ENCODE results near the gene SLC22A5.

Gene SLC22A5

GRCh38 chr5:132426525-132427138 is 57.1 kb downstream of the SLC22A5 start:
- H3K4ac ChIP-seq (ENCODE audit: low read depth in 1 of 2, low read length in 2 of 2) = peak overlapping the region; percentile 98 to 99
- H4K8ac ChIP-seq (ENCODE audit: low read length) = peak overlapping the region; percentile 83
- no peaks in the 10 kb centered on the region for H3K27me3 ChIP-seq (ENCODE audit: control insufficient read depth in 1 of 2, insufficient read depth in 1 of 2, low read length in 2 of 2)
- peak overlapping the region in 1 of 2 experiments; percentile 56 for H3K4me3 ChIP-seq (ENCODE audit: insufficient read depth in 1 of 2, low read depth in 1 of 2, low read length in 2 of 2)
- H3K79me1 ChIP-seq (replicated peaks; ENCODE audit: low read length, poor library complexity, severe bottlenecking) = peaks cover 15% of the 10 kb centered on the region
- H3K9me3 ChIP-seq (ENCODE audit: control insufficient read depth, low read length) = no peaks in the 10 kb centered on the region
- H2BK15ac ChIP-seq (ENCODE audit: low read depth, poor library complexity, severe bottlenecking) = no peak overlapping the region
- peak; percentile 97 for DNase-seq
- H2BK5ac ChIP-seq (ENCODE audit: low read depth, low read length, poor library complexity, severe bottlenecking) = peak overlapping the region; percentile 93
- H2AFZ ChIP-seq (ENCODE audit: low read depth, low read length) = no peak overlapping the region
- peak overlapping the region in 1 of 2 experiments; percentile 85 for H3K23ac ChIP-seq (ENCODE audit: low read length in 2 of 2)
- peak overlapping the region; percentile 94 for H3K27ac ChIP-seq (ENCODE audit: low read length, poor library complexity, severe bottlenecking)
- WGBS = 14% methylated on average over 7 of the region's 8 CpGs
- peak overlapping the region; percentile 98 for H2AK5ac ChIP-seq (ENCODE audit: low read length, severe bottlenecking)
- H3K18ac ChIP-seq (ENCODE audit: low read depth in 1 of 2, low read length in 2 of 2) = peak overlapping the region; percentile 82 to 100
- peak overlapping the region; percentile 46 to 100 for H2BK12ac ChIP-seq (ENCODE audit: low read length in 2 of 2)
- H4K91ac ChIP-seq (ENCODE audit: low read length) = peak overlapping the region; percentile 95
- H3K9ac ChIP-seq (ENCODE audit: low read length) = peak overlapping the region; percentile 86
- H2BK120ac ChIP-seq (ENCODE audit: low read depth, low read length) = peak overlapping the region; percentile 87
- H3K4me2 ChIP-seq (ENCODE audit: low read length, poor library complexity, severe bottlenecking) = no peak overlapping the region
- H3K36me3 ChIP-seq (ENCODE audit: control insufficient read depth in 1 of 2, insufficient read depth in 2 of 2, low read depth in 1 of 2, low read length in 2 of 2) = peaks cover 0 to 3% of the 10 kb centered on the region in 2 experiments
- peak overlapping the region in 1 of 2 experiments; percentile 96 for H3K14ac ChIP-seq (ENCODE audit: low read length in 2 of 2)
- peaks cover 38% of the 10 kb centered on the region for H3K4me1 ChIP-seq (ENCODE audit: control insufficient read depth, insufficient read depth, low read depth, low read length)

GRCh38 chr5:132427281-132428146 is 58.0 kb downstream of the SLC22A5 start:
- H3K27me3 ChIP-seq (ENCODE audit: control insufficient read depth in 1 of 2, insufficient read depth in 1 of 2, low read length in 2 of 2) = no peaks in the 10 kb centered on the region
- H2BK12ac ChIP-seq (ENCODE audit: low read length in 2 of 2) = peak overlapping the region; percentile 91 to 98
- peak overlapping the region; percentile 93 for H2BK5ac ChIP-seq (ENCODE audit: low read depth, low read length, poor library complexity, severe bottlenecking)
- no peaks in the 10 kb centered on the region for H3K9me3 ChIP-seq (ENCODE audit: control insufficient read depth, low read length)
- peak overlapping the region; percentile 98 for H2AK5ac ChIP-seq (ENCODE audit: low read length, severe bottlenecking)
- peak overlapping the region; percentile 75 to 98 for H3K18ac ChIP-seq (ENCODE audit: low read depth in 1 of 2, low read length in 2 of 2)
- peaks cover 0 to 3% of the 10 kb centered on the region in 2 experiments for H3K36me3 ChIP-seq (ENCODE audit: control insufficient read depth in 1 of 2, insufficient read depth in 2 of 2, low read depth in 1 of 2, low read length in 2 of 2)
- H3K4ac ChIP-seq (ENCODE audit: low read depth in 1 of 2, low read length in 2 of 2) = peak overlapping the region; percentile 43 to 98
- H2BK15ac ChIP-seq (ENCODE audit: low read depth, poor library complexity, severe bottlenecking) = peak overlapping the region; percentile 82
- peaks cover 18% of the 10 kb centered on the region for H3K79me1 ChIP-seq (replicated peaks; ENCODE audit: low read length, poor library complexity, severe bottlenecking)
- H3K23ac ChIP-seq (ENCODE audit: low read length in 2 of 2) = peak overlapping the region in 1 of 2 experiments; percentile 79
- H4K91ac ChIP-seq (ENCODE audit: low read length) = peak overlapping the region; percentile 93
- H3K14ac ChIP-seq (ENCODE audit: low read length in 2 of 2) = peak overlapping the region in 1 of 2 experiments; percentile 94
- peak overlapping the region; percentile 86 for H3K9ac ChIP-seq (ENCODE audit: low read length)
- DNase-seq = no peak
- peak overlapping the region; percentile 33 for H4K8ac ChIP-seq (ENCODE audit: low read length)
- H2AFZ ChIP-seq (ENCODE audit: low read depth, low read length) = no peak overlapping the region
- peak overlapping the region in 1 of 2 experiments; percentile 7 for H3K4me3 ChIP-seq (ENCODE audit: insufficient read depth in 1 of 2, low read depth in 1 of 2, low read length in 2 of 2)
- 64% methylated on average over 6 of the region's 6 CpGs for WGBS
- H2BK120ac ChIP-seq (ENCODE audit: low read depth, low read length) = peak overlapping the region; percentile 91
- H3K4me2 ChIP-seq (ENCODE audit: low read length, poor library complexity, severe bottlenecking) = no peak overlapping the region
- H3K27ac ChIP-seq (ENCODE audit: low read length, poor library complexity, severe bottlenecking) = peak overlapping the region; percentile 94
- H3K4me1 ChIP-seq (ENCODE audit: control insufficient read depth, insufficient read depth, low read depth, low read length) = peaks cover 38% of the 10 kb centered on the region

- Histone ChIP-seq H2BK12ac (ENCODE audit: low read length in 2 of 2) (peak overlapping the region; percentile 91 to 98), H3K9me3 (ENCODE audit: control insufficient read depth, low read length) (no peaks in the 10 kb centered on the region), H4K8ac (ENCODE audit: low read length) (peak overlapping the region; percentile 33), H3K27me3 (ENCODE audit: control insufficient read depth in 1 of 2, insufficient read depth in 1 of 2, low read length in 2 of 2) (no peaks in the 10 kb centered on the region), H2BK15ac (ENCODE audit: low read depth, poor library complexity, severe bottlenecking) (no peak overlapping the region), H2AFZ (ENCODE audit: low read depth, low read length) (no peak overlapping the region), H3K9ac (ENCODE audit: low read length) (no peak overlapping the region), H3K4me1 (ENCODE audit: control insufficient read depth, insufficient read depth, low read depth, low read length) (peaks cover 33% of the 10 kb centered on the region), H3K4me3 (ENCODE audit: insufficient read depth in 1 of 2, low read depth in 1 of 2, low read length in 2 of 2) (no peak overlapping the region), H3K79me1 (replicated peaks; ENCODE audit: low read length, poor library complexity, severe bottlenecking) (peaks cover 20% of the 10 kb centered on the region), H3K36me3 (ENCODE audit: control insufficient read depth in 1 of 2, insufficient read depth in 2 of 2, low read depth in 1 of 2, low read length in 2 of 2) (no peaks in the 10 kb centered on the region), H4K91ac (ENCODE audit: low read length) (peak overlapping the region; percentile 83), H3K27ac (ENCODE audit: low read length, poor library complexity, severe bottlenecking) (peak overlapping the region; percentile 94), H3K23ac (ENCODE audit: low read length in 2 of 2) (no peak overlapping the region), H2AK5ac (ENCODE audit: low read length, severe bottlenecking) (peak overlapping the region; percentile 87), H2BK5ac (ENCODE audit: low read depth, low read length, poor library complexity, severe bottlenecking) (no peak overlapping the region), H3K4ac (ENCODE audit: low read depth in 1 of 2, low read length in 2 of 2) (peak overlapping the region in 1 of 2 experiments; percentile 98), H2BK120ac (ENCODE audit: low read depth, low read length) (peak overlapping the region; percentile 37), H3K18ac (ENCODE audit: low read depth in 1 of 2, low read length in 2 of 2) (peak overlapping the region; percentile 46 to 98), H3K4me2 (ENCODE audit: low read length, poor library complexity, severe bottlenecking) (no peak overlapping the region), H3K14ac (ENCODE audit: low read length in 2 of 2) (peak overlapping the region in 1 of 2 experiments; percentile 94)
- no peak for DNase-seq
These were observed 58.6 kb downstream of the SLC22A5 start for GRCh38 chr5:132428147-132428482.

All from mesenchymal stem cell (in vitro differentiated cells and primary cell).